GM23338 (cell line): ENCODE data around the gene MYO9A.

Source experiments
- CTCF ChIP-seq, 2 experiments: fragments of 200-600 bp in 1 of 2; sonication (generic) in 1 of 2; conservative IDR thresholded peaks; 2 replicates each; pipeline versions ENCODE4 v1.5.1 to v1.6.1; 2016 to 2017; ENCODE audit warnings: antibody characterized with exemption in 2 of 2, low read depth in 2 of 2, mild to moderate bottlenecking in 2 of 2, moderate library complexity in 1 of 2
- EZH2 ChIP-seq: fragments of 200-600 bp; sonication (generic); IDR thresholded peaks from one replicate; pipeline ENCODE4 v1.8.0; 2017; ENCODE audit warnings: antibody characterized with exemption, mild to moderate bottlenecking, low read depth; ENCODE audit not compliant: unreplicated experiment
- EZH2phosphoT487 ChIP-seq: fragments of 200-600 bp; sonication (generic); IDR thresholded peaks from one replicate; pipeline ENCODE4 v1.8.1; 2018; ENCODE audit warnings: antibody characterized with exemption; ENCODE audit not compliant: unreplicated experiment
- JUNB ChIP-seq: IDR thresholded peaks from one replicate; pipeline ENCODE4 v1.6.1; 2016; ENCODE audit warnings: antibody characterized with exemption; ENCODE audit not compliant: unreplicated experiment
- NANOG ChIP-seq: IDR thresholded peaks from 2 replicates; pipeline ENCODE4 v1.6.1; 2016; ENCODE audit warnings: antibody characterized with exemption, borderline replicate concordance
- POLR2AphosphoS5 ChIP-seq: IDR thresholded peaks from 2 replicates; pipeline ENCODE4 v1.6.1; 2016; ENCODE audit warnings: antibody characterized with exemption, low read depth
- REST ChIP-seq: IDR thresholded peaks from one replicate; pipeline ENCODE4 v1.6.1; 2018; ENCODE audit warnings: antibody characterized with exemption; ENCODE audit not compliant: unreplicated experiment
- STAT1 ChIP-seq: IDR thresholded peaks from one replicate; pipeline ENCODE4 v1.6.1; 2016; ENCODE audit warnings: antibody characterized with exemption; ENCODE audit not compliant: unreplicated experiment
- ZNF462 ChIP-seq: fragments of 250-450 bp; sonication (Bioruptor Pico); IDR thresholded peaks from 2 replicates; pipeline ENCODE4 v1.5.0; 2020; ENCODE audit warnings: mild to moderate bottlenecking, moderate library complexity

GRCh38 chr15:72009222-72009621 is 108.7 kb downstream of the MYO9A start:
- TF ChIP-seq CTCF (conservative IDR thresholded peaks at IDR 0.05; ENCODE audit: low read depth in 2 of 2): no peak
- no peak for TF ChIP-seq EZH2phosphoT487
- no peak for TF ChIP-seq REST
- TF ChIP-seq EZH2: no peak
- no peak for TF ChIP-seq JUNB
- TF ChIP-seq POLR2AphosphoS5: no peak
- no peak for TF ChIP-seq NANOG
- TF ChIP-seq ZNF462 (CRISPR knock-in tag): no peak
- TF ChIP-seq STAT1: no peak
